Keratinocyte (primary cell): ENCODE results near the gene OS9. TPM values are rescaled to one million over a fixed set of nuclear protein-coding genes. Genes with fewer than 3 reads are reported as not detected.

Experiments
- DNase-seq: peaks from one replicate; pipeline ENCODE4 v3.0.0-alpha.2; 2011; ENCODE audit warnings: low read depth, missing footprints, low spot score
- FAIRE-seq: peaks from 2 replicates; lab custom pipeline; 2011; peaks lifted over from hg19 to GRCh38; lab: Jason Lieb, UNC
- H2AFZ ChIP-seq: 2 replicates; pipeline ENCODE4 v1.6.0; 2012; ENCODE audit warnings: low read length, control low read depth, inconsistent platforms; ENCODE audit not compliant: control insufficient read depth
- H3K27ac ChIP-seq: 2 replicates; pipeline ENCODE4 v1.5.1; 2011; ENCODE audit warnings: low read length; ENCODE audit not compliant: control insufficient read depth, insufficient read depth
- H3K27me3 ChIP-seq: 3 replicates; pipeline ENCODE4 v1.6.0; 2011; ENCODE audit warnings: low read length; ENCODE audit not compliant: control insufficient read depth, insufficient read depth; ENCODE audit errors: extremely low read depth
- H3K36me3 ChIP-seq, 2 experiments: 2 replicates in 1 of 2; 3 replicates in 1 of 2; pipeline ENCODE4 v1.5.1; 2011; ENCODE audit warnings: low read length in 2 of 2, mild to moderate bottlenecking in 1 of 2; ENCODE audit not compliant: control insufficient read depth in 2 of 2, insufficient read depth in 2 of 2; ENCODE audit errors: extremely low read depth in 1 of 2
- H3K4me1 ChIP-seq: 3 replicates; pipeline ENCODE4 v1.5.1; 2011; ENCODE audit warnings: low read length; ENCODE audit not compliant: control insufficient read depth, insufficient read depth; ENCODE audit errors: extremely low read depth
- H3K4me2 ChIP-seq: 3 replicates; pipeline ENCODE4 v1.6.0; 2011; ENCODE audit warnings: low read depth, low read length; ENCODE audit not compliant: control insufficient read depth, insufficient read depth; ENCODE audit errors: extremely low read depth
- H3K4me3 ChIP-seq, 3 experiments: fragments of 200-600 bp in 1 of 3; sonication (generic) in 1 of 3; 2 replicates in 2 of 3; 3 replicates in 1 of 3; pipeline ENCODE4 v1.5.1; 2011 to 2016; ENCODE audit warnings: low read length in 3 of 3, mild to moderate bottlenecking in 3 of 3, control low read depth in 2 of 3, inconsistent platforms in 1 of 3, low read depth in 1 of 3, mixed read lengths in 1 of 3, mixed run types in 1 of 3, moderate library complexity in 1 of 3; ENCODE audit not compliant: control insufficient read depth in 2 of 3, insufficient read depth in 2 of 3; ENCODE audit errors: extremely low read depth in 1 of 3
- H3K79me2 ChIP-seq: 2 replicates; pipeline ENCODE4 v1.6.0; 2012; ENCODE audit warnings: low read length; ENCODE audit not compliant: control insufficient read depth, insufficient read depth
- H3K9ac ChIP-seq: 3 replicates; pipeline ENCODE4 v1.6.0; 2011; ENCODE audit warnings: low read length; ENCODE audit not compliant: control insufficient read depth, insufficient read depth; ENCODE audit errors: extremely low read depth
- H3K9me1 ChIP-seq: 3 replicates; pipeline ENCODE4 v1.6.0; 2011; ENCODE audit warnings: low read length; ENCODE audit not compliant: control insufficient read depth, insufficient read depth; ENCODE audit errors: extremely low read depth
- H3K9me3 ChIP-seq: 2 replicates; pipeline ENCODE4 v1.5.1; 2012; ENCODE audit warnings: low read depth, low read length; ENCODE audit not compliant: control insufficient read depth
- H4K20me1 ChIP-seq: 3 replicates; pipeline ENCODE4 v1.6.0; 2011; ENCODE audit warnings: low read length; ENCODE audit not compliant: control insufficient read depth, insufficient read depth; ENCODE audit errors: extremely low read depth
- CTCF ChIP-seq, 3 experiments: IDR thresholded peaks in 1 of 3; conservative IDR thresholded peaks in 1 of 3; optimal IDR thresholded peaks in 1 of 3; 2 replicates in 2 of 3; 3 replicates in 1 of 3; pipeline versions ENCODE3 to v1.5.1; 2011; ENCODE audit warnings: low read length in 3 of 3, mild to moderate bottlenecking in 3 of 3, moderate library complexity in 2 of 3, control low read depth in 1 of 3, inconsistent platforms in 1 of 3; ENCODE audit not compliant: insufficient read depth in 2 of 3; ENCODE audit errors: extremely low read depth in 1 of 3
- EZH2 ChIP-seq: IDR thresholded peaks from one replicate; pipeline ENCODE4 v1.6.1; 2012; ENCODE audit warnings: inconsistent platforms, mild to moderate bottlenecking, low read length, moderate library complexity
- dilution Hi-C: fragments of 300-500 bp; cut with MboI; formaldehyde crosslinking; loops from one replicate; pipeline ENCODE4 v1.7.0; 2020; ENCODE audit warnings: low sequenced_read_pairs; ENCODE audit not compliant: extremely low pct_ligation_motif_present
- polyA plus RNA-seq, 5 experiments: library from polyadenylated mRNA; depleted of rRNA in 3 of 5; stranded (reverse) in 3 of 5; stranded (forward) in 1 of 5; unstranded in 1 of 5; fragments of >200 nt; gene quantifications; 1 replicate in 1 of 5; 2 replicates in 3 of 5; 3 replicates in 1 of 5; pipeline versions ENCODE4 v1.2.1 to v1.2.3, GENCODE V29; 2011 to 2012; ENCODE audit warnings: missing spikeins in 2 of 5, low read depth in 1 of 5, low replicate concordance in 1 of 5

The OS9 gene
- polyA plus RNA-seq, 1 donor (not counting 4 experiments of a cell fraction or from before 2014, with no cell fraction given), result 82.2 TPM

DNA sequence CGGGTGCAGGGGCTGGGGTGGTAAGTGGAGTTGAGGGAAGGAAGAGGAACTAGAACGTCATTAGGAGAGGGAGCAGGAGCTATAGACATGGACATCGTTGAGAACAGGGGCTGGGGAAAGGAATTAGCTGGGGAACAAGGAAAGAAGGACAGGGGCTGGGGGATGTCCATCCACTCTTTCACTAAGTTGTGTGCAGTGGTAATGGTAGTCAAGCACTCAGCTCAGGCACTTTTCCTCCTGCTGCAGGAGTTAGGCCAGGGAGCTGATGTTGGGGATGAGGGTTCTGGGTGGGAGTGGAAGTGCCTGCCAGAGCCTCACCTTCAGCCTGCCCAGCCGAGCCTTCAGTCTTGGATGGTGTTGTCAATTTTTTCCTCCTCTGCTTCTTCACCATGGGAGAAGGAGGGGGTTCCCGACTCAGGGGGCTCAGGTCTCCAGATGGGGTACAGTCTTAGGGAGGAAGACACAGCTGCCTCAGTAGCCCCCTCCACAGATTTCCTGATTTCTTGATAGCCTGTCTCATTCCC, 35.5 kb downstream of the OS9 start:
- no peak overlapping the region for H3K9ac ChIP-seq
- no peak overlapping the region for H3K4me2 ChIP-seq
- DNase-seq, result no peak
- H3K4me1 ChIP-seq, result peaks cover 6% of the 10 kb centered on the region
- H3K9me3 ChIP-seq, result no peaks in the 10 kb centered on the region
- H3K36me3 ChIP-seq, result peaks cover 0 to 3% of the 10 kb centered on the region in 2 experiments
- dilution Hi-C loops, result loop anchor here (25.0 kb wide), 1 partner anchor 142 kb away; the partner anchor contains the start of gene PIP4K2C
- no peaks in the 10 kb centered on the region for H4K20me1 ChIP-seq
- H3K9me1 ChIP-seq, result no peaks in the 10 kb centered on the region
- no peak overlapping the region for H3K4me3 ChIP-seq
- H3K79me2 ChIP-seq, result no peaks in the 10 kb centered on the region
- TF ChIP-seq CTCF (optimal IDR thresholded peaks at IDR 0.05 in 1 of 3, IDR thresholded peaks at IDR 0.05 in 1 of 3, conservative IDR thresholded peaks at IDR 0.05 in 1 of 3; ENCODE audit: extremely low read depth in 1 of 3, insufficient read depth in 2 of 3, low read length in 3 of 3) (no peak), EZH2 (no peak)
- peaks cover 7% of the 10 kb centered on the region for H3K27me3 ChIP-seq
- H2AFZ ChIP-seq, result no peak overlapping the region
- H3K27ac ChIP-seq, result no peak overlapping the region
- no peak for FAIRE-seq

DNA sequence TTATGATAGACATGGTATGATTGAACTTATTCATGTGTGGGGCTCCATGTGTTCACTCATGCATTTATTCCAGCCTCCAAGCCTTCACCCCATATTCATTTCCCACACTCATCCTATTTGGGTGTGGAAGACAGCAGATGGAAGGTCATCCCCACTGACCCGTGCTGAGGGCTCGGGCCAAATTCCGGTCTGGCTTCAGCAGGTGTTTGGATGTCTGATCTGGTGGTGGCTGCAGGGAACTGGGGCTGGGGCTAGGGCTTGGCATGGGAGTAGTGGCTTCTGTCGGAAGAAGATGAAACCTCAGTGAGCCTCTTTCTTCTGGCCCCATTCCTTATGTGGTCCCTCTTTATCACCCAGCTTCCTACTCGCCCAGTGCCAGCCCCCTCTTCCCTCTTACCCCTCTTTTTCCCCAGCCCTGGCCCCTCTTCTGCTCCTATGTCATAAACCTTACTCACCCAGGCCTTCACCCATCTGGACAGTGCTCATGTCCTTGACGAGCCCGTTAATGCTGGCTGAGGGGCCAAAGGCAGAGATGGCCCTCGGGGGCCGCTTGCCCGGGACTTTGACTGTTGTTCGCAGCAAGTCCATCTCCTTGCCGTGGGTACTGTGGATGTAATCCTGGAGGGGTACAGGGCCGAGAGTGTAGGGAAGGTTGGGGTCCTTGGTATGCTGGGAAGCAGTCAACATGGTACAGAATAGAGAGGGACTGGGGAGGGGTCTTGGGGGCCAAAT, 36.6 kb downstream of the OS9 start:
- Histone ChIP-seq H4K20me1 (no peaks in the 10 kb centered on the region), H3K4me1 (peaks cover 11% of the 10 kb centered on the region), H3K9ac (no peak overlapping the region), H3K4me3 (no peak overlapping the region), H3K9me3 (no peaks in the 10 kb centered on the region), H2AFZ (no peak overlapping the region), H3K9me1 (no peaks in the 10 kb centered on the region), H3K79me2 (no peaks in the 10 kb centered on the region), H3K27me3 (peaks cover 12% of the 10 kb centered on the region), H3K36me3 (peaks cover 0 to 3% of the 10 kb centered on the region in 2 experiments), H3K27ac (no peak overlapping the region), H3K4me2 (no peak overlapping the region)
- TF ChIP-seq CTCF (optimal IDR thresholded peaks at IDR 0.05 in 1 of 3, IDR thresholded peaks at IDR 0.05 in 1 of 3, conservative IDR thresholded peaks at IDR 0.05 in 1 of 3; ENCODE audit: extremely low read depth in 1 of 3, insufficient read depth in 2 of 3, low read length in 3 of 3) (no peak), EZH2 (no peak)
- FAIRE-seq (no peak), DNase-seq (no peak)
- dilution Hi-C loops, result loop anchor here (25.0 kb wide), 1 partner anchor 143 kb away; the partner anchor contains the start of gene PIP4K2C
